K562 (cell line): ENCODE results near the gene ESPN. TPM values are rescaled to one million over a fixed set of nuclear protein-coding genes. Genes with fewer than 3 reads are reported as not detected.

Experiments
- ATAC-seq: fragments of 200-7000 bp; cut with Tn5 transposase; 3 replicates; pipeline ENCODE4 v1.9.1; 2020; ENCODE audit warnings: moderate library complexity
- BruUV-seq: library from RNA; stranded (reverse); fragments of 400-500 nt; replicated peaks from 2 replicates; lab custom pipeline; 2021; lab: Mats Ljungman, UMichigan
- CTCF ChIA-PET: fragments of 300-600 bp; formaldehyde crosslinking; extraction: SDS; loops from one replicate; lab custom pipeline; 2021; ENCODE audit warnings: low intra/inter-chr PET ratio; lab: Yijun Ruan, JAX
- POLR2A ChIA-PET: fragments of 300-600, 350-650 bp; sonication (Branson Sonifier 250); formaldehyde crosslinking; extraction: SDS; loops from one replicate; lab custom pipeline; 2021; ENCODE audit warnings: antibody characterized with exemption, inconsistent platforms; lab: Yijun Ruan, JAX
- DNase-seq, 4 experiments: peaks; one replicate each; pipeline versions ENCODE4 v3.0.0 to v3.0.0-alpha.2; 2011 to 2018; ENCODE audit warnings: low spot score in 3 of 4, mixed read lengths in 3 of 4; ENCODE audit errors: extremely low read depth in 1 of 4
- FAIRE-seq: peaks from 2 replicates; lab custom pipeline; 2011; peaks lifted over from hg19 to GRCh38; lab: Jason Lieb, UNC
- H2AFZ ChIP-seq: 2 replicates; pipeline ENCODE4 v1.6.0; 2011; ENCODE audit warnings: low read depth, low read length, control low read depth, inconsistent platforms
- H3K27ac ChIP-seq: fragments of 200-600 bp; 3 replicates; pipeline ENCODE4 v1.8.0; 2011; ENCODE audit warnings: low read depth, mild to moderate bottlenecking, control low read depth, inconsistent platforms, low read length, moderate library complexity, mixed read lengths; ENCODE audit errors: extremely low read depth
- H3K27me3 ChIP-seq, 2 experiments: fragments of 300-600 bp in 1 of 2; 2 replicates in 1 of 2; 3 replicates in 1 of 2; pipeline versions ENCODE4 v1.6.0 to v1.8.0; 2011; ENCODE audit warnings: inconsistent platforms in 2 of 2, low read length in 2 of 2, mild to moderate bottlenecking in 1 of 2, mixed read lengths in 1 of 2, moderate library complexity in 1 of 2; ENCODE audit not compliant: control insufficient read depth in 2 of 2, insufficient read depth in 2 of 2
- H3K36me3 ChIP-seq: fragments of 300-600 bp; 3 replicates; pipeline ENCODE4 v1.8.0; 2011; ENCODE audit warnings: mild to moderate bottlenecking, low read length, inconsistent platforms; ENCODE audit not compliant: control insufficient read depth, insufficient read depth
- H3K4me1 ChIP-seq, 2 experiments: fragments of 200-600 bp in 1 of 2; replicated peaks in 1 of 2; 2 replicates in 1 of 2; 3 replicates in 1 of 2; pipeline versions ENCODE4 v1.5.1 to v1.8.0; 2011; ENCODE audit warnings: inconsistent platforms in 2 of 2, low read length in 2 of 2, mild to moderate bottlenecking in 1 of 2, mixed read lengths in 1 of 2, moderate library complexity in 1 of 2; ENCODE audit not compliant: control insufficient read depth in 2 of 2, insufficient read depth in 2 of 2
- H3K4me2 ChIP-seq: 2 replicates; pipeline ENCODE4 v1.6.1; 2011; ENCODE audit warnings: low read length, control low read depth, inconsistent platforms, mixed read lengths; ENCODE audit not compliant: insufficient read depth
- H3K4me3 ChIP-seq: fragments of 200-600 bp; sonication (generic), shearing (Covaris generic); 2 replicates; pipeline ENCODE4 v1.5.1; 2016; ENCODE audit warnings: control low read depth, inconsistent platforms
- H3K79me2 ChIP-seq: fragments of 200-600 bp; 3 replicates; pipeline ENCODE4 v1.8.0; 2011; ENCODE audit warnings: low read length, inconsistent platforms; ENCODE audit not compliant: control insufficient read depth, insufficient read depth
- H3K9ac ChIP-seq, 2 experiments: 2 replicates each; pipeline versions ENCODE4 v1.6.0 to v1.6.1; 2011; ENCODE audit warnings: low read depth in 2 of 2, low read length in 2 of 2, control low read depth in 1 of 2, inconsistent platforms in 1 of 2, mild to moderate bottlenecking in 1 of 2, mixed read lengths in 1 of 2; ENCODE audit not compliant: insufficient read depth in 1 of 2
- H3K9me1 ChIP-seq: one replicate; pipeline ENCODE4 v1.6.0; 2011; ENCODE audit warnings: inconsistent platforms, mild to moderate bottlenecking, low read length, moderate library complexity; ENCODE audit not compliant: control insufficient read depth, insufficient read depth
- H3K9me3 ChIP-seq: replicated peaks from 2 replicates; pipeline ENCODE4 v1.5.1; 2011; ENCODE audit warnings: low read depth, low read length, inconsistent platforms; ENCODE audit not compliant: control insufficient read depth, insufficient read depth
- H4K20me1 ChIP-seq: replicated peaks from 2 replicates; pipeline ENCODE4 v1.6.1; 2011; ENCODE audit warnings: low read length, inconsistent platforms, mixed read lengths; ENCODE audit not compliant: control insufficient read depth, insufficient read depth
- FOS ChIP-seq: IDR thresholded peaks from 3 replicates; pipeline ENCODE4 v1.6.1; 2011; ENCODE audit not compliant: insufficient read length; ENCODE audit errors: extremely low read depth
- NFIC ChIP-seq: fragments of 450-650 bp; IDR thresholded peaks from 2 replicates; pipeline ENCODE4 v1.6.1; 2017; ENCODE audit warnings: mild to moderate bottlenecking, inconsistent platforms
- NR4A1 ChIP-seq, 2 experiments: fragments of 250-450 bp in 1 of 2; fragments of 450-650 bp in 1 of 2; sonication (Bioruptor Pico) in 1 of 2; IDR thresholded peaks; 2 replicates each; pipeline versions ENCODE4 v1.4.0 to v1.6.1; 2016 to 2020; ENCODE audit warnings: mild to moderate bottlenecking in 2 of 2, missing compliant biosample characterization in 1 of 2, missing genetic modification characterization in 1 of 2, moderate library complexity in 1 of 2
- RBM25 ChIP-seq: fragments of 200-400 bp; formaldehyde crosslinking; IDR thresholded peaks from 2 replicates; pipeline ENCODE4 v1.6.1; 2018; ENCODE audit warnings: low read length, low read depth, moderate library complexity; ENCODE audit not compliant: severe bottlenecking
- RERE ChIP-seq: sonication (generic); formaldehyde crosslinking; IDR thresholded peaks from 2 replicates; pipeline ENCODE4 v1.8.0; 2023; ENCODE audit warnings: missing genetic modification reagents, mild to moderate bottlenecking, borderline replicate concordance
- TOE1 ChIP-seq, 2 experiments: fragments of 450-650 bp in 1 of 2; sonication (generic) in 1 of 2; formaldehyde crosslinking in 1 of 2; IDR thresholded peaks; 2 replicates each; pipeline versions ENCODE4 v1.7.1 to v1.8.0; 2016 to 2022; ENCODE audit warnings: borderline replicate concordance in 2 of 2, mild to moderate bottlenecking in 2 of 2, antibody characterized with exemption in 1 of 2, inconsistent platforms in 1 of 2, low read depth in 1 of 2, missing genetic modification reagents in 1 of 2, moderate library complexity in 1 of 2
- ZFPM2 ChIP-seq: fragments of 250-450 bp; sonication (Bioruptor Pico); IDR thresholded peaks from 2 replicates; pipeline ENCODE4 v1.5.1; 2022; ENCODE audit warnings: mild to moderate bottlenecking
- ZNF444 ChIP-seq: fragments of 250-450 bp; sonication (Bioruptor Pico); IDR thresholded peaks from 2 replicates; pipeline ENCODE4 v1.4.0; 2020; ENCODE audit warnings: mild to moderate bottlenecking, moderate library complexity
- WGBS: fragments of 100-300 bp; shearing (Covaris generic); methylation state at CpG from one replicate; pipeline ENCODE4 v1.1.6; 2016; ENCODE audit warnings: low coverage, mixed read lengths; ENCODE audit not compliant: insufficient coverage; ENCODE audit errors: missing lambda C conversion rate; 5-methylcytosine and 5-hydroxymethylcytosine counted together
- in situ Hi-C: fragments of 300-500 bp; cut with MboI; formaldehyde crosslinking; loops from 4 replicates; pipeline ENCODE4 v1.15.0; 2018; ENCODE audit warnings: inconsistent platforms, mixed read lengths
- intact Hi-C: fragments of 100-400 bp; cut with micrococcal nuclease; formaldehyde crosslinking; loops from 2 replicates; pipeline ENCODE4 v1.14.2; 2022
- polyA plus RNA-seq, 8 experiments: library from polyadenylated mRNA; depleted of rRNA in 4 of 8; stranded (reverse) in 5 of 8; unstranded in 3 of 8; fragments of >200 nt; fragmentation: Nextera tagmentation in 2 of 8; fragmentation: Illumina TruSeq in 1 of 8; extraction: Ambion mirVana in 2 of 8; extraction: Trizol in 1 of 8; gene quantifications; 2 replicates each; pipeline versions ENCODE4 v1.2.1 to v1.2.3, GENCODE V29; 2011 to 2014; ENCODE audit warnings: inconsistent platforms in 1 of 8, missing spikeins in 1 of 8
- total RNA-seq, 7 experiments: library from RNA; depleted of rRNA in 6 of 7; stranded (reverse); fragments of >200 nt in 6 of 7; fragmentation: Illumina TruSeq in 2 of 7; extraction: Trizol in 2 of 7; gene quantifications; 2 replicates each; pipeline versions ENCODE4 v1.2.1 to v1.2.3, GENCODE V29; 2011 to 2021; ENCODE audit warnings: low replicate concordance in 1 of 7
- TF ChIP-seq, protein P1 (sequence below): sonication (generic); formaldehyde crosslinking; IDR thresholded peaks from 2 replicates; pipeline ENCODE4 v1.8.0; 2022; ENCODE audit warnings: missing genetic modification reagents, mild to moderate bottlenecking, moderate library complexity, borderline replicate concordance
- TF ChIP-seq, protein P2 (sequence below): sonication (generic); formaldehyde crosslinking; IDR thresholded peaks from 2 replicates; pipeline ENCODE4 v1.8.0; 2022; ENCODE audit warnings: mild to moderate bottlenecking, low read depth, missing genetic modification reagents

ESPN gene
- total and polyA plus RNA-seq, 9 of the 15 experiments (the other 6 are each of a cell fraction or from before 2014, with no cell fraction given), result 0.07 to 1.2 (median 0.45) TPM; not detected in 3

DNA sequence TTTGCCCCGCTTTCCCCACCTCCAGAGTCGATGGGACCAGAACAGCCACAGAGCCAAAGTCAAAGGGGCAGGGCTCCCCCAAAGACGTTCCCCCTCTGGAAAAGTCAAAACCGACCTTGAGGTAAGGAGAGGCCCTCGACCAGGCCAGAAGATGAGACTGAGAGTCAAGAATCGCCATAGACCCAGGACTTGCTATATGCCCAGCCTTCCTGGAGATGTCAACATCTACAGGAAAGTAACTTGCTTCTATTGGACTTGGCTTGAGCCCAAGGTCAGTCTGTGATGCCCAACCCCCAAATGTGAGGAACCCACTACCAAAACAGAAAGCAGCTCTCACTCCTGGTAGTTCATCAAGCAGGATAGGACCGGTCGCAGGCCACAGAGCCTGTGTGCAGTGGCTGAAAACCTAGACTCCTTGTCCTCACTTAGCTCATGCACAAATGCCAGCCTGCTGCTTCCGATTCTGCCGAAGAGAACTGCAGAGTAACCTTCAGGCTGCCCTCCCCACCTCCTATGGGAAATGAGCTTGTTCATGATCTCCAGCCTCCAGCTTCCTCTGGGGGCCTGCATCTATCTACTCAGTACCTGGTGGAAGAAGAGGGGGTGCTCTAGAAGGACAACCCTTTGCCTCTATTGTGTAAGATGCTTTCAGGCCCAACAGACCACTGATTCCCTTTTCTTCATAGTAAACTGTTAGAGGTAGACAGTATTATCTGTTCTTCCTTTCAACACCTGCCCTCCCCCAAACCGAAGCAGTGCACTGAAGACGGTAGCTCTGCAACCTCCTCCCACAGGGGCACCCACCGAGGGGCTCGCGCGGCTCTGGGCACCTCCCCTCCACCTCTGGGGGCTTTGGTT lies 32.4 kb upstream of the ESPN start:
- POLR2A ChIA-PET, result interaction anchor here (0.5 to 4.8 kb wide), 17 partner anchors 10 to 667 kb away, joined by 3 to 43 read pairs (median 3); partner anchors contain the start of genes NOL9 and TAS1R1
- Histone ChIP-seq H3K36me3 (no peaks in the 10 kb centered on the region), H3K27me3 (no peaks in the 10 kb centered on the region), H3K4me3 (peak overlapping the region; percentile 91), H3K9me1 (no peaks in the 10 kb centered on the region), H3K9me3 (no peaks in the 10 kb centered on the region), H2AFZ (peak overlapping the region; percentile 26), H3K9ac (peak overlapping the region; percentile 34 to 92), H3K27ac (peak overlapping the region; percentile 91; the same call in 1 of the 3 replicates), H3K4me1 (peaks cover 13 to 20% of the 10 kb centered on the region in 2 experiments), H4K20me1 (peaks cover 7% of the 10 kb centered on the region), H3K79me2 (peaks cover 20% of the 10 kb centered on the region), H3K4me2 (peak overlapping the region; percentile 83)
- in situ Hi-C loops, result loop anchor here (5.0 kb wide), 1 partner anchor 165 kb away; the partner anchor contains the start of gene TAS1R1
- CTCF ChIA-PET, result no interaction called here
- 46% methylated on average over 16 of the region's 16 CpGs for WGBS
- peak in 1 of 4 experiments; percentile 46 for DNase-seq
- FAIRE-seq, result peak; percentile 59
- no peak for ATAC-seq
- intact Hi-C loops, result no loop called here
- BruUV-seq, result TSS peak; percentile 61
- TF ChIP-seq RBM25, result no peak
- TF ChIP-seq FOS, result no peak
- no peak for TF ChIP-seq NR4A1 (CRISPR knock-in tag; IDR thresholded peaks at IDR 0.05)
- TF ChIP-seq NR4A1 (tag; IDR thresholded peaks at IDR 0.05), result no peak
- no peak for TF ChIP-seq TOE1 (IDR thresholded peaks at IDR 0.05; ENCODE audit: borderline replicate concordance)
- 0 out of 2 replicates have a peak, but pooled peaks have one; percentile 44 for TF ChIP-seq TOE1 (CRISPR knock-in tag; IDR thresholded peaks at IDR 0.05; ENCODE audit: borderline replicate concordance, low read depth)
- TF ChIP-seq, protein P1, sequence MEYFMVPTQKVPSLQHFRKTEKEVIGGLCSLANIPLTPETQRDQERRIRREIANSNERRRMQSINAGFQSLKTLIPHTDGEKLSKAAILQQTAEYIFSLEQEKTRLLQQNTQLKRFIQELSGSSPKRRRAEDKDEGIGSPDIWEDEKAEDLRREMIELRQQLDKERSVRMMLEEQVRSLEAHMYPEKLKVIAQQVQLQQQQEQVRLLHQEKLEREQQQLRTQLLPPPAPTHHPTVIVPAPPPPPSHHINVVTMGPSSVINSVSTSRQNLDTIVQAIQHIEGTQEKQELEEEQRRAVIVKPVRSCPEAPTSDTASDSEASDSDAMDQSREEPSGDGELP (CRISPR knock-in tag), result 0 out of 2 replicates have a peak, but pooled peaks have one; percentile 4
- TF ChIP-seq, protein P2, sequence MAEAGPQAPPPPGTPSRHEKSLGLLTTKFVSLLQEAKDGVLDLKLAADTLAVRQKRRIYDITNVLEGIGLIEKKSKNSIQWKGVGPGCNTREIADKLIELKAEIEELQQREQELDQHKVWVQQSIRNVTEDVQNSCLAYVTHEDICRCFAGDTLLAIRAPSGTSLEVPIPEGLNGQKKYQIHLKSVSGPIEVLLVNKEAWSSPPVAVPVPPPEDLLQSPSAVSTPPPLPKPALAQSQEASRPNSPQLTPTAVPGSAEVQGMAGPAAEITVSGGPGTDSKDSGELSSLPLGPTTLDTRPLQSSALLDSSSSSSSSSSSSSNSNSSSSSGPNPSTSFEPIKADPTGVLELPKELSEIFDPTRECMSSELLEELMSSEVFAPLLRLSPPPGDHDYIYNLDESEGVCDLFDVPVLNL (CRISPR knock-in tag), result no peak
- TF ChIP-seq RERE, result 0 out of 2 replicates have a peak, but pooled peaks have one; percentile 70
- no peak for TF ChIP-seq ZNF444 (CRISPR knock-in tag)
- TF ChIP-seq NFIC, result peak; percentile 56
- no peak for TF ChIP-seq ZFPM2 (CRISPR knock-in tag)
